GM12878 (cell line): Measurements from ENCODE around the gene RASSF8. TPM values are rescaled to one million over a fixed set of nuclear protein-coding genes. Genes with fewer than 3 reads are reported as not detected.

Experiments used
- ATAC-seq: fragments of 200-7000 bp; cut with Tn5 transposase; 3 replicates; pipeline ENCODE4 v1.9.1; 2020; ENCODE audit warnings: mild to moderate bottlenecking, moderate library complexity
- BruUV-seq: library from RNA; stranded (reverse); fragments of 400-500 nt; replicated peaks from 2 replicates; lab custom pipeline; 2021; lab: Mats Ljungman, UMichigan
- CTCF ChIA-PET: fragments of 300-600 bp; sonication (Branson Sonifier 250); formaldehyde crosslinking; extraction: SDS; loops from one replicate; lab custom pipeline; 2021; ENCODE audit warnings: inconsistent platforms; lab: Yijun Ruan, JAX
- POLR2A ChIA-PET: fragments of 350-600 bp; formaldehyde crosslinking; extraction: SDS; loops from one replicate; lab custom pipeline; 2021; ENCODE audit warnings: inconsistent platforms; lab: Charles Lee
- RAD21 ChIA-PET: fragments of 300-600 bp; sonication (Branson Sonifier 250); formaldehyde crosslinking; loops from one replicate; lab custom pipeline; 2023; ENCODE audit warnings: antibody characterized with exemption; ENCODE audit not compliant: unreplicated experiment; lab: Charles Lee
- SMC1A ChIA-PET: fragments of 300-600 bp; sonication (Branson Sonifier 250); formaldehyde crosslinking; loops from one replicate; lab custom pipeline; 2023; ENCODE audit not compliant: unreplicated experiment, uncharacterized antibody; lab: Charles Lee
- DNase-seq: peaks from one replicate; pipeline ENCODE4 v3.0.0-alpha.2; 2011; ENCODE audit warnings: low read depth, low spot score
- FAIRE-seq: peaks from 3 replicates; lab custom pipeline; 2011; peaks lifted over from hg19 to GRCh38; lab: Jason Lieb, UNC
- H2AFZ ChIP-seq: 2 replicates; pipeline ENCODE4 v1.6.0; 2011; ENCODE audit warnings: low read depth, low read length, control low read depth; ENCODE audit not compliant: control insufficient read depth
- H3K27ac ChIP-seq: 2 replicates; pipeline ENCODE4 v1.5.1; 2011; ENCODE audit warnings: control low read depth; ENCODE audit not compliant: control insufficient read depth, insufficient read depth
- H3K27me3 ChIP-seq, 2 experiments: replicated peaks in 1 of 2; 2 replicates each; pipeline versions ENCODE4 v1.6.0 to v1.6.1; 2011; ENCODE audit warnings: low read length in 1 of 2; ENCODE audit not compliant: control insufficient read depth in 2 of 2, insufficient read depth in 2 of 2
- H3K36me3 ChIP-seq, 2 experiments: 2 replicates each; pipeline ENCODE4 v1.5.1; 2011; ENCODE audit warnings: low read length in 1 of 2; ENCODE audit not compliant: control insufficient read depth in 2 of 2, insufficient read depth in 2 of 2
- H3K4me1 ChIP-seq: 2 replicates; pipeline ENCODE4 v1.6.1; 2011; ENCODE audit warnings: mild to moderate bottlenecking, low read length, moderate library complexity, mixed read lengths; ENCODE audit not compliant: control insufficient read depth, insufficient read depth
- H3K4me2 ChIP-seq: 2 replicates; pipeline ENCODE4 v1.6.0; 2011; ENCODE audit warnings: control low read depth; ENCODE audit not compliant: control insufficient read depth, insufficient read depth
- H3K4me3 ChIP-seq: fragments of 200-600 bp; sonication (generic); 2 replicates; pipeline ENCODE4 v1.5.1; 2016
- H3K79me2 ChIP-seq: 2 replicates; pipeline ENCODE4 v1.6.0; 2011; ENCODE audit warnings: low read length; ENCODE audit not compliant: control insufficient read depth, insufficient read depth
- H3K9ac ChIP-seq: 2 replicates; pipeline ENCODE4 v1.8.0; 2011; ENCODE audit warnings: low read length, control low read depth, mixed read lengths; ENCODE audit not compliant: control insufficient read depth, insufficient read depth
- H3K9me3 ChIP-seq: replicated peaks from 3 replicates; pipeline ENCODE4 v1.5.1; 2011; ENCODE audit warnings: mild to moderate bottlenecking, low read length; ENCODE audit not compliant: control insufficient read depth, insufficient read depth
- H4K20me1 ChIP-seq: 2 replicates; pipeline ENCODE4 v1.6.0; 2011; ENCODE audit not compliant: control insufficient read depth, insufficient read depth
- CBFB ChIP-seq: IDR thresholded peaks from 2 replicates; pipeline ENCODE4 v1.6.1; 2016; ENCODE audit warnings: antibody characterized with exemption, low read depth
- CREB1 ChIP-seq: IDR thresholded peaks from 2 replicates; pipeline ENCODE4 v1.6.1; 2012; ENCODE audit warnings: low read depth, mild to moderate bottlenecking, inconsistent platforms
- FOXM1 ChIP-seq: IDR thresholded peaks from 2 replicates; pipeline ENCODE4 v1.6.1; 2012; ENCODE audit warnings: low read depth, mild to moderate bottlenecking, inconsistent platforms, low read length, moderate library complexity
- JUND ChIP-seq: IDR thresholded peaks from 2 replicates; pipeline ENCODE4 v1.6.1; 2012; ENCODE audit warnings: low read depth, mild to moderate bottlenecking, low read length, improper control_type of control experiment, moderate library complexity
- MEF2B ChIP-seq: fragments of 450-650 bp; IDR thresholded peaks from 2 replicates; pipeline ENCODE4 v1.6.1; 2018; ENCODE audit warnings: mild to moderate bottlenecking, moderate library complexity; ENCODE audit not compliant: partially characterized antibody, poor library complexity, severe bottlenecking
- MTA2 ChIP-seq: fragments of 450-650 bp; IDR thresholded peaks from 2 replicates; pipeline ENCODE4 v1.6.1; 2016; ENCODE audit warnings: low read depth, mild to moderate bottlenecking, moderate library complexity
- NFIC ChIP-seq: IDR thresholded peaks from 2 replicates; pipeline ENCODE4 v1.6.1; 2012; ENCODE audit warnings: low read depth, mild to moderate bottlenecking, inconsistent platforms, low read length, moderate library complexity
- NKRF ChIP-seq: fragments of 450-650 bp; conservative IDR thresholded peaks from 2 replicates; pipeline ENCODE4 v1.6.1; 2017; ENCODE audit warnings: mild to moderate bottlenecking, moderate library complexity
- RAD51 ChIP-seq: fragments of 450-650 bp; IDR thresholded peaks from 2 replicates; pipeline ENCODE4 v1.6.1; 2016; ENCODE audit warnings: moderate library complexity, mild to moderate bottlenecking, inconsistent platforms
- RBBP5 ChIP-seq: fragments of 200-600 bp; sonication (generic); conservative IDR thresholded peaks from 2 replicates; pipeline ENCODE4 v1.6.1; 2016
- REST ChIP-seq: IDR thresholded peaks from 2 replicates; pipeline ENCODE4 v1.6.1; 2012; ENCODE audit warnings: mild to moderate bottlenecking, low read depth, low read length
- SMARCA5 ChIP-seq: fragments of 450-650 bp; IDR thresholded peaks from 2 replicates; pipeline ENCODE4 v1.6.1; 2017; ENCODE audit warnings: mild to moderate bottlenecking
- SUZ12 ChIP-seq: fragments of 200-600 bp; sonication (generic); IDR thresholded peaks from one replicate; pipeline ENCODE4 v1.6.1; 2018; ENCODE audit warnings: antibody characterized with exemption, mild to moderate bottlenecking; ENCODE audit not compliant: unreplicated experiment
- USF1 ChIP-seq: IDR thresholded peaks from 2 replicates; pipeline ENCODE4 v1.6.1; 2011; ENCODE audit warnings: borderline replicate concordance, low read depth, mild to moderate bottlenecking, moderate library complexity, mixed read lengths, low read length; ENCODE audit not compliant: insufficient read depth; ENCODE audit errors: extremely low read length
- ZBED1 ChIP-seq: IDR thresholded peaks from 2 replicates; pipeline ENCODE4 v1.6.1; 2016; ENCODE audit warnings: borderline replicate concordance
- ZBTB33 ChIP-seq: fragments of 450-650 bp; IDR thresholded peaks from 2 replicates; pipeline ENCODE4 v1.6.1; 2017; ENCODE audit warnings: mild to moderate bottlenecking
- ZNF622 ChIP-seq: fragments of 450-650 bp; IDR thresholded peaks from 2 replicates; pipeline ENCODE4 v1.6.1; 2017; ENCODE audit warnings: mild to moderate bottlenecking, inconsistent platforms
- ZSCAN29 ChIP-seq: fragments of 450-650 bp; IDR thresholded peaks from 2 replicates; pipeline ENCODE4 v1.6.1; 2017; ENCODE audit warnings: mild to moderate bottlenecking, moderate library complexity
- WGBS: methylation state at CpG from one replicate; pipeline ENCODE4 v1.1.6; 2016; ENCODE audit warnings: low lambda C conversion rate; ENCODE audit not compliant: insufficient replicate concordance, insufficient coverage; ENCODE audit errors: missing lambda C conversion rate; 5-methylcytosine and 5-hydroxymethylcytosine counted together
- in situ Hi-C: fragments of 300-500 bp; cut with MboI; formaldehyde crosslinking; loops from 9 replicates; pipeline ENCODE4 v1.14.3; 2018; ENCODE audit warnings: mixed read lengths
- intact Hi-C: fragments of 100-400 bp; cut with micrococcal nuclease; formaldehyde crosslinking; loops from one replicate; pipeline ENCODE4 v1.14.2; 2022; ENCODE audit not compliant: unreplicated experiment
- polyA plus RNA-seq, 11 experiments: library from polyadenylated mRNA; depleted of rRNA in 4 of 11; unstranded in 6 of 11; stranded (reverse) in 5 of 11; fragments of >200 nt; fragmentation: Nextera tagmentation in 4 of 11; fragmentation: Illumina TruSeq in 1 of 11; extraction: Ambion mirVana in 4 of 11; extraction: Trizol in 1 of 11; gene quantifications; 1 replicate in 1 of 11; 2 replicates in 10 of 11; pipeline versions ENCODE4 v1.2.1 to v1.2.3, GENCODE V29; 2011 to 2016; ENCODE audit warnings: inconsistent platforms in 2 of 11, missing spikeins in 2 of 11, low read depth in 1 of 11
- total RNA-seq, 4 experiments: library from RNA; depleted of rRNA in 3 of 4; stranded (reverse); fragments of >200 nt in 3 of 4; fragmentation: Illumina TruSeq in 1 of 4; extraction: Trizol in 1 of 4; gene quantifications; 2 replicates each; pipeline versions ENCODE4 v1.2.1 to v1.2.3, GENCODE V29; 2013 to 2021

Gene RASSF8
- total and polyA plus RNA-seq, 10 of the 15 experiments (the other 5 are each of a cell fraction or from before 2014, with no cell fraction given) = 0.06 to 0.18 (median 0.08) TPM; not detected in 6

- no peak overlapping the region for H3K27ac ChIP-seq
- ATAC-seq = no peak
- intact Hi-C loops = loop anchor here (10.0 kb wide), 1 partner anchor 523 kb away; no protein-coding TSS in a partner anchor
- H3K79me2 ChIP-seq = no peaks in the 10 kb centered on the region
- H3K9me3 ChIP-seq = no peaks in the 10 kb centered on the region
- FAIRE-seq = no peak
- SMC1A ChIA-PET = interaction anchor here (0.5 to 1.3 kb wide), 3 partner anchors 29 to 560 kb away, joined by 3 read pairs; no protein-coding TSS in a partner anchor
- no peak overlapping the region for H2AFZ ChIP-seq
- POLR2A ChIA-PET = no interaction called here
- H3K4me1 ChIP-seq = no peaks in the 10 kb centered on the region
- no peak for DNase-seq
- H3K36me3 ChIP-seq = no peaks in the 10 kb centered on the region
- no peaks in the 10 kb centered on the region for H4K20me1 ChIP-seq
- H3K4me2 ChIP-seq = no peak overlapping the region
- in situ Hi-C loops = no loop called here
- CTCF ChIA-PET = interaction anchor here (1.1 to 2.0 kb wide), 3 partner anchors 344 to 610 kb away, joined by 3 to 7 read pairs (median 5); no protein-coding TSS in a partner anchor
- WGBS = 78% methylated on average over 6 of the region's 6 CpGs
- H3K27me3 ChIP-seq = no peaks in the 10 kb centered on the region; a peak in 1 of 4 replicates
- BruUV-seq = no TSS peak
- no peak overlapping the region for H3K9ac ChIP-seq
- RAD21 ChIA-PET = interaction anchor here (1.6 kb wide), 1 partner anchor 27 kb away, joined by 5 read pairs; no protein-coding TSS in a partner anchor
- no peak overlapping the region for H3K4me3 ChIP-seq
- TF ChIP-seq REST (no peak), MTA2 (no peak), JUND (no peak), NKRF (no peak), RAD51 (no peak), FOXM1 (no peak), ZBED1 (no peak), RBBP5 (no peak), CBFB (no peak), MEF2B (no peak), CREB1 (no peak), USF1 (no peak), ZNF622 (no peak), ZSCAN29 (no peak), ZBTB33 (no peak), SMARCA5 (no peak), SUZ12 (no peak), NFIC (no peak)
Measured at GRCh38 chr12:26091822-26092221, 133.3 kb downstream of the RASSF8 start.
